Progenitor cell of endocrine pancreas (in vitro differentiated cells): ENCODE results near the gene CCER1. TPM values are rescaled to one million over a fixed set of nuclear protein-coding genes. Genes with fewer than 3 reads are reported as not detected.

Experiments used
- DNase-seq: peaks from one replicate; pipeline ENCODE4 v3.0.0; 2021; ENCODE audit warnings: low spot score; ENCODE audit not compliant: unreplicated experiment
- H3K27ac Mint-ChIP-seq: 2 replicates; pipeline ENCODE4 v1.8.0; 2021; ENCODE audit warnings: mild to moderate bottlenecking, moderate library complexity, mixed read lengths
- H3K27me3 Mint-ChIP-seq: 2 replicates; pipeline ENCODE4 v1.8.0; 2021; ENCODE audit warnings: mixed read lengths
- H3K36me3 Mint-ChIP-seq: 2 replicates; pipeline ENCODE4 v1.8.0; 2022; ENCODE audit warnings: mixed read lengths; ENCODE audit not compliant: insufficient read depth
- H3K4me1 Mint-ChIP-seq: 2 replicates; pipeline ENCODE4 v1.8.0; 2021; ENCODE audit warnings: low read depth, mixed read lengths
- H3K4me3 Mint-ChIP-seq: 2 replicates; pipeline ENCODE4 v1.8.0; 2021; ENCODE audit warnings: low read depth, mild to moderate bottlenecking, moderate library complexity, mixed read lengths
- H3K9me3 Mint-ChIP-seq: 2 replicates; pipeline ENCODE4 v1.8.0; 2021; ENCODE audit warnings: low read depth, mixed read lengths
- total RNA-seq: library from RNA; stranded (reverse); gene quantifications from 2 replicates; pipeline ENCODE4 v1.2.1, GENCODE V29; 2021
- TF ChIP-seq, protein P1 (sequence below): fragments of 200-600 bp; sonication (generic); IDR thresholded peaks from one replicate; pipeline ENCODE4 v1.5.0; 2021; ENCODE audit warnings: antibody characterized with exemption, mild to moderate bottlenecking; ENCODE audit not compliant: unreplicated experiment

The CCER1 gene
- total RNA-seq, 1 donor from 2014 or later = not detected

DNA sequence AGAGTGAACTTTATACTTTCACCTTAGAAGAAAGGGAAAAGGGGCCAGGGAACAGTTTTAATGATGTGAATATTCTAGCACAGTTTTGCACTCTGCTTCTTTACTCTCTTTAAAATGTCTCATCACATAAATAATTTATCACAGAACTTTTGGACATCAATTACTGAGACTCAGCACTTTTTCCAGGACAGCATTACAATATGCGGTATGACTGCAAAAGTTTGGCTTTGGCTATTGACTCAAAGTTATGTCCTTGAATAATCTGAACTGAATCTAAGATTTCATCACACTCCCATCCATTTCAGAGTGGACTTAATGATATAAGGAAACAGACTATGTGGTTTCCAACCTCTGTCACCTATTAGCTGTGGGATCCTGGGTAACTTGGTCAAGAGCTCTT is 11.7 kb downstream of the CCER1 start:
- peaks cover 6% of the 10 kb centered on the region for H3K9me3 Mint-ChIP-seq
- H3K4me3 Mint-ChIP-seq = no peak overlapping the region
- TF ChIP-seq, protein P1, sequence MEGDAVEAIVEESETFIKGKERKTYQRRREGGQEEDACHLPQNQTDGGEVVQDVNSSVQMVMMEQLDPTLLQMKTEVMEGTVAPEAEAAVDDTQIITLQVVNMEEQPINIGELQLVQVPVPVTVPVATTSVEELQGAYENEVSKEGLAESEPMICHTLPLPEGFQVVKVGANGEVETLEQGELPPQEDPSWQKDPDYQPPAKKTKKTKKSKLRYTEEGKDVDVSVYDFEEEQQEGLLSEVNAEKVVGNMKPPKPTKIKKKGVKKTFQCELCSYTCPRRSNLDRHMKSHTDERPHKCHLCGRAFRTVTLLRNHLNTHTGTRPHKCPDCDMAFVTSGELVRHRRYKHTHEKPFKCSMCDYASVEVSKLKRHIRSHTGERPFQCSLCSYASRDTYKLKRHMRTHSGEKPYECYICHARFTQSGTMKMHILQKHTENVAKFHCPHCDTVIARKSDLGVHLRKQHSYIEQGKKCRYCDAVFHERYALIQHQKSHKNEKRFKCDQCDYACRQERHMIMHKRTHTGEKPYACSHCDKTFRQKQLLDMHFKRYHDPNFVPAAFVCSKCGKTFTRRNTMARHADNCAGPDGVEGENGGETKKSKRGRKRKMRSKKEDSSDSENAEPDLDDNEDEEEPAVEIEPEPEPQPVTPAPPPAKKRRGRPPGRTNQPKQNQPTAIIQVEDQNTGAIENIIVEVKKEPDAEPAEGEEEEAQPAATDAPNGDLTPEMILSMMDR = no peak
- DNase-seq = no peak
- H3K27ac Mint-ChIP-seq = no peak overlapping the region
- no peaks in the 10 kb centered on the region for H3K27me3 Mint-ChIP-seq
- no peaks in the 10 kb centered on the region for H3K36me3 Mint-ChIP-seq
- H3K4me1 Mint-ChIP-seq = peaks cover 5% of the 10 kb centered on the region

GRCh38 chr12:90940872-90941499 is 14.0 kb downstream of the CCER1 start:
- Mint-ChIP-seq H3K36me3 (no peaks in the 10 kb centered on the region), H3K27ac (no peak overlapping the region), H3K9me3 (no peaks in the 10 kb centered on the region), H3K27me3 (no peaks in the 10 kb centered on the region), H3K4me1 (peaks cover 5% of the 10 kb centered on the region), H3K4me3 (no peak overlapping the region)
- TF ChIP-seq, protein P1 = peak; percentile 85
- no peak for DNase-seq

DNA sequence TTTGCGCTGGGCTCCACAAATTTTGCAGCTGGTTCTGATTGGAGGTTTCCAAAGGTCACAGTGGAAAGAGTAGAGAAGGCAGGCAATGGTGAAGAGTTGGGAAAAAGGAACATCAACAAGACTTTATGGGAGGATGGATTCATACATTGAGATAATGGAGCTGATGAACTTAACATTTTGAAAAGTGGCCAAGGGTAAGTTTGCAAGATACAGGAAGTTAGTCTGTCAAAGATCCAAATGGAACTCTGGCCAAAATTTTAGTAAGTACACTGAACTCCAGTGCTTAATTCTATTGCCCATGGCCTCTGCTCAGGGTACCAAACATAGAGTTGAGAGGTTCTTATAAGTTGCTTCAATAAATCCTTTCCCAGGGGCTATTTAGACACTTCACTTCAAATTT is 15.6 kb downstream of the CCER1 start:
- TF ChIP-seq, protein P1 = no peak
- Mint-ChIP-seq H3K9me3 (peaks cover 8% of the 10 kb centered on the region), H3K4me3 (no peak overlapping the region), H3K27me3 (no peaks in the 10 kb centered on the region), H3K36me3 (no peaks in the 10 kb centered on the region), H3K27ac (no peak overlapping the region), H3K4me1 (peaks cover 3% of the 10 kb centered on the region)
- DNase-seq = no peak

- no peak for DNase-seq
- Mint-ChIP-seq H3K36me3 (no peaks in the 10 kb centered on the region), H3K9me3 (peaks cover 11% of the 10 kb centered on the region), H3K27me3 (no peaks in the 10 kb centered on the region), H3K27ac (no peak overlapping the region), H3K4me3 (no peak overlapping the region), H3K4me1 (no peaks in the 10 kb centered on the region)
- TF ChIP-seq, protein P1 = no peak
Observed at GRCh38 chr12:90938451-90938850, 16.5 kb downstream of the CCER1 start.

DNA sequence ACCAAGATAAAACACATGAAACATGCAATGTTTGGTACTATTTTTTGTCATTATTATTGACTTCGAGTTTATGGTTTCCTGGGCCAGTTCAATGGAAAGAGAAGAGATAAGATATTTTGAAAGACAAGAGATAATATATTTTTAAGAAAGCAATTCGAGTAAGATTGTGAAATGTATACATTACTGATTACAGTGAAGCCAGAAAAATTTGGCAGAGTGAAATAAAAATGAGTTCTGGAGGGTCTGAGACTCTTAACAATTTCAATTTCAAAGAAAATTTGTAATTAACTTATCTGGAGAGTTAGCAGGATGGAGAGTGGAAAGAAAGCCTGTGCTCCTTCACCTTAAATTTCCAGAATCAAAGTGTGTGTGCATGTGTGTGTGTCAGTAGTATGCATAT is 17.3 kb downstream of the CCER1 start:
- no peak overlapping the region for H3K4me3 Mint-ChIP-seq
- H3K27ac Mint-ChIP-seq = no peak overlapping the region
- no peaks in the 10 kb centered on the region for H3K27me3 Mint-ChIP-seq
- no peak for DNase-seq
- TF ChIP-seq, protein P1 = no peak
- H3K36me3 Mint-ChIP-seq = no peaks in the 10 kb centered on the region
- no peaks in the 10 kb centered on the region for H3K4me1 Mint-ChIP-seq
- H3K9me3 Mint-ChIP-seq = peaks cover 15% of the 10 kb centered on the region
